22Rv1 (cell line): ENCODE results near the gene RTN4R.

ENCODE experiments used
- H3K27ac ChIP-seq: fragments of 450-650 bp; 2 replicates; pipeline ENCODE4 v1.5.1; 2017
- CTCF ChIP-seq: fragments of 450-650 bp; IDR thresholded peaks from 2 replicates; pipeline ENCODE4 v1.5.1; 2017; ENCODE audit warnings: mild to moderate bottlenecking
- ZFX ChIP-seq: fragments of 450-650 bp; IDR thresholded peaks from 2 replicates; pipeline ENCODE4 v1.6.1; 2017; ENCODE audit warnings: antibody characterized with exemption, borderline replicate concordance

The RTN4R gene

GRCh38 chr22:20242393-20243175 lies 25.5 kb downstream of the RTN4R start:
- H3K27ac ChIP-seq = no peak overlapping the region
- no peak for TF ChIP-seq CTCF
- TF ChIP-seq ZFX = no peak

GRCh38 chr22:20241579-20242392 lies 26.3 kb downstream of the RTN4R start:
- no peak overlapping the region for H3K27ac ChIP-seq
- TF ChIP-seq ZFX (no peak), CTCF (no peak)

- no peak overlapping the region for H3K27ac ChIP-seq
- no peak for TF ChIP-seq CTCF
- TF ChIP-seq ZFX = no peak
These were observed 27.2 kb downstream of the RTN4R start for GRCh38 chr22:20240900-20241299.

GRCh38 chr22:20240447-20240764 lies 27.7 kb downstream of the RTN4R start:
- no peak overlapping the region for H3K27ac ChIP-seq
- no peak for TF ChIP-seq CTCF

GRCh38 chr22:20239676-20240446 lies 28.3 kb downstream of the RTN4R start:
- no peak overlapping the region for H3K27ac ChIP-seq
- TF ChIP-seq CTCF (no peak), ZFX (no peak)

- no peak for TF ChIP-seq CTCF
- TF ChIP-seq ZFX = no peak
- H3K27ac ChIP-seq = no peak overlapping the region
These were observed 29.0 kb downstream of the RTN4R start for GRCh38 chr22:20238901-20239675.
